ENCODE results near the gene SAP30. TPM values are rescaled to one million over a fixed set of nuclear protein-coding genes. Genes with fewer than 3 reads are reported as not detected.

SAP30 gene
- total RNA-seq (2014; rRNA removed; shearing (Covaris generic)) (16.5 and 18.1 TPM in 2 replicates), polyA plus RNA-seq (2016; fragmentation: Nextera tagmentation; extraction: Ambion mirVana) (9.3 and 24.8 TPM in 2 replicates)
- long read RNA-seq, partial matches to known transcripts = 0 of 2 reads
- long read RNA-seq, other reads (novel, unspliced or antisense) = 0 of 2 reads

GRCh38 chr4:173370477-173371291, at the start of gene SAP30:
TSS of gene SAP30 (plus strand) at chr4:173370954. CDS start at chr4:173371183, 229 bp downstream.
- peaks cover 7% of the 10 kb centered on the region for H3K4me1 ChIP-seq (ENCODE audit: insufficient read depth)
- Mint-ChIP-seq H3K27me3 (ENCODE audit: insufficient read depth, low read depth, poor library complexity) (peaks cover 16% of the 10 kb centered on the region), H3K9me3 (no peaks in the 10 kb centered on the region; the same call in 2 of the 3 replicates), H3K4me1 (peaks cover 12% of the 10 kb centered on the region), H3K36me3 (ENCODE audit: low read depth) (peaks cover 3% of the 10 kb centered on the region; the same call in 1 of the 3 replicates), H3K4me3 (peak within 1 kb of the TSS; percentile 97), H3K27ac (peak within 1 kb of the TSS; percentile 95)
- H4K20me1 ChIP-seq (replicated peaks; ENCODE audit: insufficient read depth) = no peaks in the 10 kb centered on the region
- H3K27ac ChIP-seq (ENCODE audit: low read depth) = peak within 1 kb of the TSS; percentile 71
- no peaks in the 10 kb centered on the region for H3K9me2 ChIP-seq (ENCODE audit: insufficient read depth)
- ATAC-seq = peak; percentile 84
- H3K27me3 ChIP-seq (ENCODE audit: insufficient read depth) = peaks cover 17% of the 10 kb centered on the region; the same call in 1 of the 2 replicates
- peak within 1 kb of the TSS; percentile 85 for H3K4me3 ChIP-seq
- H3K36me3 ChIP-seq (ENCODE audit: insufficient read depth) = no peaks in the 10 kb centered on the region
- H3F3A ChIP-seq (replicated peaks; ENCODE audit: low read depth) = 0 out of 2 replicates have a peak, but pooled peaks cover 2% of the 10 kb centered on the region
- H3K4me2 ChIP-seq = peak within 1 kb of the TSS; percentile 84
- H3K79me2 ChIP-seq (replicated peaks; ENCODE audit: insufficient read depth) = peaks cover 13% of the 10 kb centered on the region
- TF ChIP-seq CREB1 (CRISPR knock-in tag; IDR thresholded peaks at IDR 0.05; ENCODE audit: low read depth) (peak; percentile 56), STAT1 (IDR thresholded peaks at IDR 0.05; ENCODE audit: unreplicated experiment) (no peak), POLR2AphosphoS5 (IDR thresholded peaks at IDR 0.05; ENCODE audit: low read depth) (peak; percentile 96), EZH2phosphoT487 (IDR thresholded peaks at IDR 0.05; ENCODE audit: unreplicated experiment) (no peak), REST (IDR thresholded peaks at IDR 0.05; ENCODE audit: unreplicated experiment) (peak; percentile 47)
- TF ChIP-seq, protein P1, sequence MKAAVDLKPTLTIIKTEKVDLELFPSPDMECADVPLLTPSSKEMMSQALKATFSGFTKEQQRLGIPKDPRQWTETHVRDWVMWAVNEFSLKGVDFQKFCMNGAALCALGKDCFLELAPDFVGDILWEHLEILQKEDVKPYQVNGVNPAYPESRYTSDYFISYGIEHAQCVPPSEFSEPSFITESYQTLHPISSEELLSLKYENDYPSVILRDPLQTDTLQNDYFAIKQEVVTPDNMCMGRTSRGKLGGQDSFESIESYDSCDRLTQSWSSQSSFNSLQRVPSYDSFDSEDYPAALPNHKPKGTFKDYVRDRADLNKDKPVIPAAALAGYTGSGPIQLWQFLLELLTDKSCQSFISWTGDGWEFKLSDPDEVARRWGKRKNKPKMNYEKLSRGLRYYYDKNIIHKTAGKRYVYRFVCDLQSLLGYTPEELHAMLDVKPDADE (IDR thresholded peaks at IDR 0.05) = peak; percentile 92
- TF ChIP-seq, protein P2, sequence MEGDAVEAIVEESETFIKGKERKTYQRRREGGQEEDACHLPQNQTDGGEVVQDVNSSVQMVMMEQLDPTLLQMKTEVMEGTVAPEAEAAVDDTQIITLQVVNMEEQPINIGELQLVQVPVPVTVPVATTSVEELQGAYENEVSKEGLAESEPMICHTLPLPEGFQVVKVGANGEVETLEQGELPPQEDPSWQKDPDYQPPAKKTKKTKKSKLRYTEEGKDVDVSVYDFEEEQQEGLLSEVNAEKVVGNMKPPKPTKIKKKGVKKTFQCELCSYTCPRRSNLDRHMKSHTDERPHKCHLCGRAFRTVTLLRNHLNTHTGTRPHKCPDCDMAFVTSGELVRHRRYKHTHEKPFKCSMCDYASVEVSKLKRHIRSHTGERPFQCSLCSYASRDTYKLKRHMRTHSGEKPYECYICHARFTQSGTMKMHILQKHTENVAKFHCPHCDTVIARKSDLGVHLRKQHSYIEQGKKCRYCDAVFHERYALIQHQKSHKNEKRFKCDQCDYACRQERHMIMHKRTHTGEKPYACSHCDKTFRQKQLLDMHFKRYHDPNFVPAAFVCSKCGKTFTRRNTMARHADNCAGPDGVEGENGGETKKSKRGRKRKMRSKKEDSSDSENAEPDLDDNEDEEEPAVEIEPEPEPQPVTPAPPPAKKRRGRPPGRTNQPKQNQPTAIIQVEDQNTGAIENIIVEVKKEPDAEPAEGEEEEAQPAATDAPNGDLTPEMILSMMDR (conservative IDR thresholded peaks at IDR 0.05; ENCODE audit: low read depth in 2 of 2) = no peak
- peak within 1 kb of the TSS; percentile 85 for H2AFZ ChIP-seq
- DNase-seq (ENCODE audit: low spot score) = peak; percentile 99

Data from GM23338 (cell line).